MCF 10A (cell line): ENCODE results near the gene MECP2. TPM values are rescaled to one million over a fixed set of nuclear protein-coding genes. Genes with fewer than 3 reads are reported as not detected.

Experiments used
- BruUV-seq: library from RNA; stranded (reverse); fragments of 400-500 nt; replicated peaks from 2 replicates; lab custom pipeline; 2021; lab: Mats Ljungman, UMichigan
- CTCF ChIA-PET: fragments of 300-600 bp; sonication (Branson Sonifier 250); formaldehyde crosslinking; extraction: SDS; loops from one replicate; lab custom pipeline; 2021; ENCODE audit warnings: antibody characterized with exemption, inconsistent platforms; lab: Yijun Ruan, JAX
- POLR2A ChIA-PET: fragments of 300-600, 350-650 bp; sonication (Branson Sonifier 250); formaldehyde crosslinking; extraction: SDS; loops from one replicate; lab custom pipeline; 2020; ENCODE audit warnings: antibody characterized with exemption, inconsistent platforms; lab: Yijun Ruan, JAX
- DNase-seq: peaks from one replicate; pipeline ENCODE4 v3.0.0-alpha.2; 2018; ENCODE audit not compliant: unreplicated experiment
- H3K27ac Mint-ChIP-seq: one replicate; pipeline ENCODE4 v1.8.0; 2022; ENCODE audit warnings: mild to moderate bottlenecking, low read depth, mixed read lengths; ENCODE audit not compliant: unreplicated experiment
- H3K27me3 Mint-ChIP-seq: one replicate; pipeline ENCODE4 v1.8.0; 2022; ENCODE audit warnings: mixed read lengths; ENCODE audit not compliant: insufficient read depth, unreplicated experiment
- H3K36me3 Mint-ChIP-seq: one replicate; pipeline ENCODE4 v1.8.0; 2022; ENCODE audit warnings: mild to moderate bottlenecking, moderate library complexity, mixed read lengths; ENCODE audit not compliant: insufficient read depth, unreplicated experiment
- H3K4me1 Mint-ChIP-seq: one replicate; pipeline ENCODE4 v1.8.0; 2022; ENCODE audit warnings: mixed read lengths; ENCODE audit not compliant: insufficient read depth, unreplicated experiment
- H3K4me3 Mint-ChIP-seq: one replicate; pipeline ENCODE4 v1.8.0; 2022; ENCODE audit warnings: mild to moderate bottlenecking, moderate library complexity, mixed read lengths; ENCODE audit not compliant: unreplicated experiment
- H3K9me3 Mint-ChIP-seq: one replicate; pipeline ENCODE4 v1.8.0; 2022; ENCODE audit warnings: mixed read lengths; ENCODE audit not compliant: unreplicated experiment
- CTCF ChIP-seq: fragments of 200-600 bp; IDR thresholded peaks from one replicate; pipeline ENCODE4 v1.8.0; 2022; ENCODE audit warnings: antibody characterized with exemption, mild to moderate bottlenecking; ENCODE audit not compliant: unreplicated experiment
- intact Hi-C: fragments of 100-400 bp; cut with micrococcal nuclease; formaldehyde crosslinking; loops from 2 replicates; pipeline ENCODE4 v1.14.1; 2022
- total RNA-seq: library from RNA; stranded (reverse); gene quantifications from 2 replicates; pipeline ENCODE4 v1.2.3, GENCODE V29; 2022

Gene MECP2
- total RNA-seq, 1 experiment from 2014 or later = 46.9 TPM

GRCh38 chrX:154140742-154141141 lies 43.2 kb upstream of the MECP2 start:
- ChIA-PET CTCF (no interaction called here), POLR2A (no interaction called here)
- Mint-ChIP-seq H3K4me1 (no peaks in the 10 kb centered on the region), H3K27ac (no peak overlapping the region), H3K9me3 (no peaks in the 10 kb centered on the region), H3K27me3 (peaks cover 34% of the 10 kb centered on the region), H3K36me3 (no peaks in the 10 kb centered on the region), H3K4me3 (no peak overlapping the region)
- DNase-seq = no peak
- BruUV-seq = no TSS peak
- TF ChIP-seq CTCF = no peak
- intact Hi-C loops = no loop called here

GRCh38 chrX:154140206-154140605 lies 42.7 kb upstream of the MECP2 start:
- no TSS peak for BruUV-seq
- Mint-ChIP-seq H3K4me3 (no peak overlapping the region), H3K27ac (no peak overlapping the region), H3K36me3 (no peaks in the 10 kb centered on the region), H3K27me3 (peaks cover 40% of the 10 kb centered on the region), H3K4me1 (no peaks in the 10 kb centered on the region), H3K9me3 (no peaks in the 10 kb centered on the region)
- ChIA-PET POLR2A (no interaction called here), CTCF (no interaction called here)
- DNase-seq = no peak
- intact Hi-C loops = no loop called here
- TF ChIP-seq CTCF = no peak

- no peaks in the 10 kb centered on the region for H3K4me1 Mint-ChIP-seq
- no peak overlapping the region for H3K27ac Mint-ChIP-seq
- ChIA-PET CTCF (interaction anchor here (1.0 kb wide), 1 partner anchor 168 kb away, joined by 3 read pairs; no protein-coding TSS in a partner anchor), POLR2A (interaction anchor here (1.2 kb wide), 1 partner anchor 101 kb away, joined by 3 read pairs; no protein-coding TSS in a partner anchor)
- TF ChIP-seq CTCF = no peak
- no peak overlapping the region for H3K4me3 Mint-ChIP-seq
- intact Hi-C loops = no loop called here
- H3K36me3 Mint-ChIP-seq = no peaks in the 10 kb centered on the region
- H3K27me3 Mint-ChIP-seq = peaks cover 53% of the 10 kb centered on the region
- H3K9me3 Mint-ChIP-seq = no peaks in the 10 kb centered on the region
- DNase-seq = no peak
- no TSS peak for BruUV-seq
These were observed 41.3 kb upstream of the MECP2 start for GRCh38 chrX:154138857-154139256.

- no peaks in the 10 kb centered on the region for H3K36me3 Mint-ChIP-seq
- CTCF ChIA-PET = interaction anchor here (0.6 to 1.0 kb wide), 5 partner anchors 10 to 237 kb away, joined by 3 to 4 read pairs (median 3); no protein-coding TSS in a partner anchor
- H3K27ac Mint-ChIP-seq = no peak overlapping the region
- POLR2A ChIA-PET = interaction anchor here (0.6 kb wide), 1 partner anchor 12 kb away, joined by 4 read pairs; no protein-coding TSS in a partner anchor
- TF ChIP-seq CTCF = peak; percentile 65
- intact Hi-C loops = no loop called here
- peak overlapping the region; percentile 39 for H3K4me3 Mint-ChIP-seq
- BruUV-seq = no TSS peak
- peak; percentile 50 for DNase-seq
- no peaks in the 10 kb centered on the region for H3K9me3 Mint-ChIP-seq
- no peaks in the 10 kb centered on the region for H3K4me1 Mint-ChIP-seq
- peaks cover 64% of the 10 kb centered on the region for H3K27me3 Mint-ChIP-seq
These were observed 39.2 kb upstream of the MECP2 start for GRCh38 chrX:154136627-154137161.
